NCI-H446 treated with DMSO at 0.1 percent for 48 hours (cell line): Measurements from ENCODE around the gene TET3.
"Not testable (repeated sequence)": the region's sequence is repeated elsewhere in the genome, so short reads cannot be mapped to it uniquely, and the experiment has no call there.

Experiments used
- DNase-seq: peaks from one replicate; lab custom pipeline; 2025; lab: John Stamatoyannopoulos, UW

Gene TET3

DNA sequence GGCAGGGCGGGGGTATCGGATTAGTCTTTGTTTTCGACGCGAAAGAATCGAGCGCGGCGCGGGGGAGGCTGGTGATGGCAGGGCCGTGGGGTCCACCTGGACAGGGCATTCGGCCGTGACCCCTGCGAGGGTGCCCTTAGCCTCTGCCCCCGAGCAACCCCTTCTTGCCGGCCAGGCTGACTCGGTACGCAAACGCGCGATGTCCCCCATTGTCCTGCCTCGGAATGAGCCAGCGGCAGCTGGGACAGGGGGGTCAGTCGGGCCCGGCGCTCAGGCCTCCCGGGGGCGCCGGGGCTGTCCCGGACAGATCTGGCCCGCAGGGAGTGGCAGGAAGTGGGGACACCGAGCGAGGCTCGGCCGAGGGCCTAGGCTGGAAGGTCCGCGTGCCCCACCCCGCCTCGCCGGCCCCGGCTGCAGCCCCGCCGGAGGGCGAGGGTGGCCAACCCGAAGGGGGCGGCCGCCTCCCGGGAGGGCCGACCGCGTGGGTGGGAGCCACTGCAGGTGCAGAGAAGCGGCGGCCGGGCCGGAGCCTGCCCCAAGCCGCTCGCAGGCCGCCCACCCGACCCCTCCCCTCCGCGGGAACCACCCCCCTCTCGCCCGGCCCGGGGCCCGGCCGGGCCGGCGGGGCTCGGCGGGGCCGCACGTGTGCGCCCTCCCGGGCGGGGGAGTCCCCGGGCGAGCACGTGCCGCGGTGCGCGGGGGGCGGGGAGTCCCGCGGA, at the start of gene TET3:
TSS of gene TET3 (plus strand) at position 708 of the 719 bp plus-strand sequence. CDS start 1,494 bp downstream, outside the sequence.
- no peak for DNase-seq

DNA sequence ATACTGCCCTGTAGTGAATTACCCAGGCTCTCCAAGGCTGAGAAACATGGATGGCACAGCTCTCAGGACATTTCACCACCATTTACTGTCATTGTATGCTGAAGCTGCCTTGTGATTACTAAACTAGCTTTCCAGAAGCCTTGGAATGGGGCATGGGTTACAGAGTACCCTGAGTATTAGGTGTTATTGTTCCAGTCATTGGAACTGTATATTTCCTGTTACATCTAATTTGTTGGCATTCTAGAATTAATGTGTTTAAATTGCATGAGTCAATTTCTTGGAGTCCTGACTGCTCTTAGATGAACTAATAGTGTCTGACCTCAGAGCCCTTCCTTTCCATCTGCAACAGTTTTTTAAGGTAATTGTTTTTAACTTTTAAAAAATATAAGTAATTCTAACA, 49.1 kb upstream of the TET3 start:
- DNase-seq: no peak

DNA sequence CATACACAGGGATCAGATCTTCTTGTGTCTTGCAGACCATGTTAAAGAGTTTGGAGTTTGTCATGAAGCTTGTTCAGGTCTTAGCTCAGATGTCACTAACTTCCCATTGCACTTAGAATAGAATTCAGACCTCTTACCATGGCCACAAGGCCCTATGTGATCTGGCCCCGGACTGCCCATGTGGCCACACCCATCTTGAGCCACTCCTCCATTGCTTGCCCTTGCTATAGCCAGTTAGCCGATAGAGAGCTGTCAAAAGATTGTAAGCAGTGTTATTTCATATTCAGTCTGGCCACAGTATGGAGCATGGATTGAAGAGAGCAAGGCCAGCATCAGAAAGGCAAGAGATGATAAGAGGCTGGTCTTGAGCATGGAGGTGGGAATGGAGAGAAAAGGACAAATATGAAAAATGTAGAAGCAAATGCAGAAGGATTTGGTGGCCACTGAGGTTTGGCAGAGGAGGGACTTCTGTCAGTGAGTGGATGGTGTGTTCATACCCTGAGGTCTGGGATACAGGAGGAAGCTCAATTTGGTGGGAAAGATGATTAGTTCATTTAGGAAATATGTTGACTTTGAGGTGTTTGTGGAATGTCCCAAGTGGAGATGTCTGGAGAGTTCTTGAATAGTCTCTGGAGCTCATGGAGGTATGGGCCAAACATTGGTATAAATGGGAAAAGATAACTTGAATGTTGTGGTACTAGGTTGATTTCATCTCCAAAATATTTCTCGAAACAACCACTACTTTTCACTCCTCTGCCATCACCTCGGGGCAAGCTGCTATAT, 47.4 kb upstream of the TET3 start:
- no peak for DNase-seq

DNA sequence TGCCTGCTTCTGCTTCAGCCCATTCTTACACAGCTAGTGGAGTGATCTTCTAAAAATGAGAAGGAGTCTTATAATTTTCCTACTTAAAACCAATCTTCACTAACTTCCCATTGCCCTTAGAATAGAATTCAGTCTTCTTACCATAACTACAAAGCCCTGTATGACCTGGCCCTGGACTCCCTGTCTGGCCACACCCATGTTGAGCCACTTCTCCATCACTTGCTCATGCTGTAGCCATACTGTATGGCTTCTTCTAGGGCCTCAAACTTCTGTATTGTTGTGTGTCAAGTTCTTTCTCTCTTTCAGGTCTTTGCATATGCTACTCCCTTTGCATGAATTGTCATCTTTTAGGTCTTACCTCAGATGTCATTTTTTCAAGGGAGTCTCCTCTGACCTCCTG, 46.8 kb upstream of the TET3 start:
- no peak for DNase-seq

DNA sequence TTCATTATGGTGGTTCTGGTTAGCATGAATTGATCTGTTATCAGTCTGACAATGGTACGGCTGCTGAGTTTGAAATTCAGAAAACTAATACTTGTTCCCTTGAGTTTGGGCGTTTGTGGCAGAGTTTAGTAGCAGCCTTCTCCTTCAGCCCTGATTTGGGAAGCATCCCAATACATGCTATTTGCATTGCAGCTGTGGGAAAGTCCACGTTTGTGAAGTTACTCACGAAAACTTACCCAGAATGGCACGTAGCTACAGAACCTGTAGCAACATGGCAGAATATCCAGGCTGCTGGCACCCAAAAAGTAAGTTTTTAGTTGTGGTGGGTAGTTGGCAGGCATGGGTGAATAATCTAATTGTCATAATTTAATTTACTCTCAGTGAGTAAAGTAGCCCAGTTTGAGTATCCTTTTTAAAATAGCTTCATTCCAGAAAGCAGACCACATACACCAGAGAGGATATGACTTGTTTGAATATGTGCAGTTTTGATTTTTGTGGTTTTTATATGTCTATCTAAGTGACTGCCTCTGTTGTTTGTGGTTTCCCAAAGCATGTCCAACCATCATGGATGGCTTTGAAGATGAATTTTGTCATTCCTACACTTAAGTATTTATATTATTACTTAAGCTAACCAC, 45.9 kb upstream of the TET3 start:
- DNase-seq: no peak

DNA sequence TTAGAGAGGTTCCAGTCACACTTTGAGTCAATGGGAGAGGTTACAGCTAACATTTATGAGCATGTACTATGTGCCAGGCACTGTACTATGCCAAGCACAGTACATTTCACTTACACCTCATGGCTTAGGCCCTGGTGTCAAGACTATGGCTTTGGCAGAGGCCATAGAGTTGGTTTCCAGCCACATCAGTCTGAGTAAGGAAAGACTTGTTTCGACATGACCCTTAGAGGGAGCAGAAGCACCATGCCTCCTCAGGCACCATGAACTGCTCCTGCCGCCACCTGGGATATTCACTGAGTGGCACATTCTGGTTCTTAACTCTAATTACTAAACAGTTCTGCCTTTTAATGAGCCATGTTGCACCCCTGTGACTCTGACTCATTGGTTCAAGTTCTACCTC, 45.3 kb upstream of the TET3 start:
- DNase-seq: no peak

DNA sequence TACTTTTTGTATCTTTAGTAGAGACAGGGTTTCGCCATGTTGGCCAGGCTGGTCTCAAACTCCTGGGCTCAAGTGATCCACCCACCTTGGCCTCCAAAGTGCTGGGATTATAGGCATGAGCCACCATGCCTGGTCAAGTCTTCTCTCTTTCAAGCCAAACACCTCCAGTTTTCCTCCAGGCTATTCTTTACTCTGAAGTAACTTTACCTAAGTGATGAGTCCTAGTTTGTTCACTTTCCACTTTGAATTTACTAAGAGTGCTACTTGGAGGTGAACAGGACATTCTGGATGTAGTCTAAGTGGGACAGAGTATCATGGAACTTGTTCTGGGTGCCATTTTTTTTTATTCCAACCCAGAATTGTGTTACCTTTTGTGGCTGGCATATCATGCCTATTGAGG, 44.6 kb upstream of the TET3 start:
- not testable (repeated sequence) for DNase-seq

DNA sequence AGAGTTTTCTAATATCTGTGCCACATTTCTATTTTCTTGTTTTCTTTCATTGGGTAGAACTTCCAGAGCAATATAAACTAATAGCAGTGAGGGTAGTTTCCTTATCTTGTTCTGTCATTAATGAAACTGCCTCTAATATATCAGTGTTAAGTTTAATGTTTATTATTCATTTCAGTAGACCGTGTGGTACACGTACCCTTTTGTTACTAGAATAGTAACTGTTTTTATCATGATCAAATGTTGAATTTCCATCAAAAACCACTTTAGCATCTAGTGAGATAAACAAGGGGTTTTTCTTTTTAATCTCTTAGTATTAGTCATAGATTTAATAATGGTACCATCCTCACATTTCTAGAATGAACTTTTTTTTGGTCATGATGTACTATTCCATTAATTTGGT, 42.0 kb upstream of the TET3 start:
- DNase-seq: no peak

DNA sequence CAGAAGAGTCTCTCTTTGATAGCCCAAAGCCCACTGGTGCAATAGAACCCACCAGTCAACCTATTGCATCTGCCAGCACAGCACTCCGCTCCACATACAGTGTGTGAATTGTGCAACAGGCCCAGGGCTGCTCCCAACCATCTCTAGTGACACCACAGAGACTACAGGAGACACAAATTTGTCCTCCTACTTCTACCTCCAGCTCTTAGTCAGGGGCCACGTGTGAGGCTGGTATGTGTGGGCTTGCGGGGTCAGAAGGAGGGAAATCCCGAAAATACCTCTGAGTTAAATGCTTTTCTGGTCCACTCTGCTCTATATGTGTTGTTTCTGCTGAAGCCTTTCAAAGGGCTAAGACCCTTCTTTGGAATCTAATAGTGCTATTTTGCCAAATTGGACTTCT, 40.0 kb upstream of the TET3 start:
- no peak for DNase-seq

DNA sequence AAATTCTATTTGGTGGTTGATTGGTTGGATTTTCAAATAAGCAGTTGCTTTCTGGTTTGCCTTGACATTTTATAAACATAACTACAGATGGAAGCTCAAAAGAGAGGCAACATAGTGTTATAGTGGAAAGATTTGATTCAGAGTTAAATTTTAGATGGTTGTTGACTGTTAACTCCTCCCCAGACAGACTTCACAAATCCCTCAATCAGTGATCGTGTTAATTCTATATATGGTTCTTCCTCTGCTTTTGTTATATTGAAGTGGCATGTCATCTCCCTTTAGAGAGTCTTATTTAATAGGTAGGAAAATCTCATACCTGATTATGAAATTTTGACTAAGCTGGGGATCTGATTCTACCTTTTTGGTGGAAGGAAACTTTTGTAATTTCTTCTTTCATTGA, 38.5 kb upstream of the TET3 start:
- no peak for DNase-seq

DNA sequence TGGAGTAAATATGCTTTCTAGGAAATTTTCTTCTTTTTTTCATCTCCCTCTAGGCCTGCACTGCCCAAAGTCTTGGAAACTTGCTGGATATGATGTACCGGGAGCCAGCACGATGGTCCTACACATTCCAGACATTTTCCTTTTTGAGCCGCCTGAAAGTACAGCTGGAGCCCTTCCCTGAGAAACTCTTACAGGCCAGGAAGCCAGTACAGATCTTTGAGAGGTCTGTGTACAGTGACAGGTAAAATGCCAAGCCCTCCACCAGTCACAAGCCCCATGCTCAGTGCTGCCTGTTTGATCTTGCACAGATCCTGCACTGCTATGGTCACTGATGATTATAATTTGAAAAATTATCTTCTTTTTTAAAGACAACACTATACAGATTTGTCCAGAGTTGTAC, 38.0 kb upstream of the TET3 start:
- no peak for DNase-seq

DNA sequence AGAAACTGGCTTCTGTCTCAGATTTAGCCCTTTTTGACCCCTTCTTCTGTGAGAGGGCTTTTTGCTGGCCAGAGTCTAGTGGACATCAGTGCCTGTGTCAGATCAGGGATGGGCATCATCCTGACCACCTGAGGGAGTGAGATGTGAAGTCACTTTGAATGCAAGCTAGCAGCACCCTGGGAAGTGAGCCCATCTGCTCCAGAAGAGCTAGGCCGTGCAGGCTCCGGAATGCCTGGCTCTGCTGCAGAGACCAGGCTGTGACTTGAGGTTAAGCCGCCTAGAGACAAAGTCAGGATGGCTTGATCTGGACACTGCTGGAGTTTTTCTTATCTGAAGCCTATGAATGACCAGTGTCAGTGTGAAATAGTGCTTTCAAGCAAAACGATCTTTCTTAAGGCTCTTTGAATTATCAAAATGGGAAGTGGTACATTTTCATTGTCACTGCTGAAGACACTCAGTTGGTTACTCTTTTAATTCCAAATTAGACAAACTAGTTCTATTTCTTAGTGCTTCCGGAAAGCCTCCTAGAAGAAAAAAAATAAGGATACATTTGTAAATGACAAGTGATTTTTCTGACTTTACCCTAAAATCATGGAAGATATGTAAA, 37.2 kb upstream of the TET3 start:
- no peak for DNase-seq

DNA sequence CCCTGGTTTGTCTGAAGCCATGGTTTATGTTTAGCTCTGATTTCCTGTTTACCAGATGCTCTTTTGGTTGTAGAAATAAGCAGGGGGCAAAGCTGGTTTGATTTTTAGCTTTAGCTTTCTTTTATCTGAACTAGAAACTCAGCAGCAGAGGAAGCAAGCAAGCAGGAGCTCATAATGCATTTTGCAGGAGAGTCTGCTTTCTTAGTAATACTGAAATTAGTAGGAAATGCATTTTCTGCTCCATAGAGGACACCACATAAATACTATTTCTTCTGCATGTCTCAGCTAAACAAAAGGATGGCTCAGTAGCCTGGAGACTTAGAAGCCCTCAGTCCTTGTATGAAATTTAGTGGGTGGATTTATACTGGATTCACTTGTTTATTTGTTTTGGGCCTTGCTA, 34.9 kb upstream of the TET3 start:
- no peak for DNase-seq

DNA sequence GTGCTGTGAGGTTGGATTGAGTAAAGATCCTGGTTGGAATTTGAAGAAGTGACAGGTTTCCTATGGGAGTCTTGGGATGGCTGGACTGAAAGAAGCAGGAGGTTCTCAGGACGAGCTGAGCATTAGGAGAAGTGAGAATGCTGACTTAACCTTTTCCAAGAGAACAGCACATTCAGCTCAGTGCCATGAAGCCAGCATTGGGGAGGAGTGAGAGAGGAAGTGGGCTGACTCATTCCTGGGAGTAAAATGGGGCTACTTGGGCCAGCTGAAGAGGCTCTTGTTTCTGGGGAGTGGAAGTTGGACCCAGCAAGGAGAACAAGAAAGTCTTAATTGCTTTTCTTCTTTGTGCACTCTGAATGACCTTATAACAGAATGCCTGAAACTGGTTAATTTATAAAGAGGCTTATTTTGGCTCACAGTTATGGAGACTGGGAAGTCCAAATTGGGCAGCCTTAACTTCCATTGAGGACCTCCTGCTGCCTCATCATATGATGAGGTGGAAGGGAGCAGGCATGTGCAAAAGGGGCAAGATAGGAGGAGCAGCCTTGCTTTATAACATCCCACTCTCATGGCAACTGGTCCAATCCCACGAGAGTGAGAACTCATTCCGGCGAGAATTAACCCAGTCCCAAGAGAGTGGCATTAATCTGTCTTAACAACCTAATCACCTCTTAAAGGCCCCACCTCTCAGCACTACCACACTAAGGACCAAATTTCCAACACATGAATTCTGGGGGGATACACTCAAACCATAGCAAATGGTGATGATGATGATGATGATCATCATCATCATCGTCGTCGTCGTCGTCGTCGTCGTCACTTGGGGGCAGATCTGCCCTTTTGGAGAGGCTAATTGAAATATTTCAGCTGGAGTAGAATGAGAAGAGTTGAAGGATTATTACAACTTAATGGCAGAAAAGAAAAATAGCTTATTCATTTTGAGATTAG, 31.9 kb upstream of the TET3 start:
- DNase-seq: no peak

DNA sequence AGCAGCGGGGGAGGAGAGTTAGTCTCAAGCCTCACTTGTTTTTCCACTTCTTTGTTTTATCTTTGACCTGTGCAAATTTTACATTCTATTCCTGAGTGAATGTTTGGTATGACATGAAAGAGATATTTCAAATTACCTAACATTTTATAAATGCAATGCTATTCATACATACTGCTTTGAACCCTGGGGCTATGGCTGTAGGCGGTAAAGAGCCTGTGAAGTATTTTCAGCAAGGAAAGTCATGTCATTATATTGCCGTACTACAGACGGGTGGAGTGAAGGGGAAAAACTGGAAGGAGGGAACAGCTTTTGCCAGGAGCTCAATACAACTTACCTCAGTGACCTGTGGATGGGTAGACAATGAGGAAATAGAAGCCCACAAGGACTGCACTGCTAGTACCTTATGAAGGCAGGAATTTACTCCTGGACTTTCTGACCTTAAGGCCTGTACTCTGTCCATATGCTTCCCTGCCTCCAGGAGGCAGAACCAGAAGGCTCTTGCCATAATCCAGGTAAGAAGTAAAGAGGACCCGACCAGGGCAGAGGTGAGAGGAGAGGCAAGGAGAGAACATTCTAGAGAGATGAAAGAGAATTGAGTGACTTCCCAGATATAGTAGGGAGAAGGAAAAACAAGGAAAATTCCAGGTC, 28.4 kb upstream of the TET3 start:
- no peak for DNase-seq

DNA sequence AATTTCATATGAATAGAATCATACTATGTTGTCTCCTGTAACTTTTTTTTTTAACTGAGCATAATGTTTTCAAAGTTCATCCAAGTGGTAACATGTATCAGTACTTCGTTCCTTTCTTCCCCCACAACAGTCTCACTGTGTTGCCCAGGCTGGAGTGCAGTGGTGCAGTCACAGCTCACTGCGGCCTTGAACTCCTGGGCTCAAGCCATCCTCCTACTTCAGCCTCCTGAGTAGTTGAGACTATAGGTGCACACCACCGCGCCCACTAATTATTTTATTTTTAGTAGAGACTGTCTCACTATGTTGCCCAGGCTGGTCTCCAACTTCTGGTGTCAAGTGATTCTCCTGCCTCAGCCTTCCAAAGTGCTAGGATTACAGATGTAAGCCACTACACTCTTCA, 23.4 kb upstream of the TET3 start:
- DNase-seq: no peak

DNA sequence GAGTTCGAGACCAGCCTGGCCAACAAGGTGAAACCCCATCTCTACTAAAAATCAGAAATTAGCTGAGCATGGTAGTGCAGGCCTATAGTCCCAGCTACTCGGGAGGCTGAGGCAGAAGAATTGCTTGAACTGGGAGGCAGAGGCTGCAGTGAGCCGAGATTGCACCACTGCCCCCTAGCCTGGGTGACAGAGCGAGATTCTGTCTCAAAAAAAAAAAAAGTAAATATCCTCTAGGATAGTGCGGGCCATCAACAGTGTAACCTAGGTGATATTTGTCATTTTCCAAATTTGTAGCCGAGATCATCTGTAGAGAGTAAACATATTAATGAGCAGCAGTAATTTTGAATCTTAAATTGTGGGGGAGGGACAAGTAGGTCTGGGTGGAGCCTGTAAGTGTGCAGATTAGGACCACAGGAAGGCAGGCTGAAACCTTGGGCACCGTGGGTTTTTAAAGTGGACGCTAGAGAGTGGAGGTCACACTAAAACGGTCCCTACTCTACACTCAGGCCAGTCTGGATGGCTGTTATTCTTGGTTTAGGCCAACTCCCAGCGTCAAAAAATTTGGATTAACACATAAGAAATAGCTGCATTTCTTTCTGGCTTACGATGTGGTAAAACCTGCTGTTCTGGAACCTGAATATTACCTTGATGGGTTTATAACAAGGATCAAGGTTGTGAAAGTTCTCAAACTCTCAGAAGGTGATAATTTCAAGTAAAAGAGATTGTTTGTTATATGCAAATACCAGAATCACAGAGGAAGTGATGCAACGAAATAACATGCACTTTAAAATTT, 22.7 kb upstream of the TET3 start:
- no peak for DNase-seq

DNA sequence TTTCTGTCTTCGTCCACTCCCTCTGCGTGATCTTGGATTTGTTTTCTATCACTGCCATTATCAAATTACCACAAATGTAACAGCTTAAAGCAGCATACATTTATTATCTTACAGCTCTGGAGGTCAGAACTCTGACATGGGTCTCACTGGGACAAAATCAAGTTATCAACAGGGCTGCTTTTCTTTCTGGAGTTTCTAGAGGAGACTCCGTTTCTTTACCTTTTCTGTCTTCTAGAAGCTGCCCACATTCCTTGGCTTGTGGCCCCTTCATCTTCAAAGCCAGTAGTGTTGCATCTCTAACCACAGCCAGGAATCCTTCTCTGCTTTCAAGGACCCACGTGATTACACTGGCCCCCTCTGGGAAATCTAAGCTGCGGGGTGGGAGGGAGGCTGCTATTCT, 21.9 kb upstream of the TET3 start:
- no peak for DNase-seq

DNA sequence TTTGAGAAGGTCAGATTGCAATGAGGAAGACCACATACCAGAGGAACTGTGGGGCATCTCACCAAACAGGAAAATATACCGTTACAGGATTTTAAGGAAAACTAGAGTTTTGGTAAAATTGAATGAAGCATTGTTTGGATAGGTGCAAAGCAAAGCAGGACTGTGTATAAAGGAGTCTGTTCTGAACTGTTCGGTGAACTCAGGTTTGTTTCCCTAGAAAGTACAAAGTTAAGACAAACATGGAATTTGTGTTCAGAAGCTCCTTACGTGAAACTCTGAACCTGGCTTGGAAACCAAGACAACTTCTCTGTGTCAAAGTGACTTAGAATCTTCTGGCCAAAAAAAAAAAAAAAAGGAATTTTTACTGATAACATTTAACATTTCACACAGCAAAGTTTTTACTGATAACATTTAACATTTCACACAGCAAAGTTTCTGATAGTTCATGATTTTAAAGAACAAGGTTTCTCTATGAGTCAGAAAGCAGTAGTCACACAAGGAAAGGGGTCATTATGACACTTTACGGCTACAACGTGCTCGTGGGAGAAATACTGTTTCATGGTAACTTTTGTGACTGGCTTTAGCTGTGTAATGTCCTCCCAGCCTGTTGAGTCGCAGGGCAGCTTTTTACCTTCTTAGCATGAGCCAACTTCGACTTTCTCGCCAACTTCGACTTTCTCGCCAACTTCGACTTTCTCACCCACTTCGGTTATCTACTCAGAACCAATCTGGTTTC, 21.2 kb upstream of the TET3 start:
- DNase-seq: no peak

DNA sequence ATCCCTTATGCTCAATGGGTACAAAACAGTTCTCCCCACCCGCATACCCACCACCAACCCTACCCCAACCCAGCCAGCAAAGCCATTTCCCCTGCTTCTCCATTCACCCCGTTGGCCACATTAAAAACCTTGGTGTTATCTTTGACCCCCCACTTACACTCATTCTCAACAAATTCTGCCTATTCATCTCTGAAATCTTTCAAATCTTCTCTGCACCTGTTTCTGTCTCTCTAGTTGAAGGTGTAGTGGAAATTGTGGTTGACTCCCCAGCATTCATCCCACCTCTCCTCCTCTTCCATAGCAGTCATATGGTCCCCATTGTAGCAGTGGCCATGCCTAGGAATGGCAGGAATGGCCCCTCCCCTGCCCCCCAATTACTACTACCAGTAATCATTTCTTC, 20.5 kb upstream of the TET3 start:
- no peak for DNase-seq
